Tracheal epithelial cell (primary cell): ENCODE measurements around the gene IGFBP5. TPM values are rescaled to one million over a fixed set of nuclear protein-coding genes. Genes with fewer than 3 reads are reported as not detected.

Experiments
- total RNA-seq: library from RNA; depleted of rRNA; stranded (reverse); fragments of >200 nt; gene quantifications from 2 replicates; pipeline ENCODE4 v1.2.1, GENCODE V29; 2014

IGFBP5 gene, protein sequence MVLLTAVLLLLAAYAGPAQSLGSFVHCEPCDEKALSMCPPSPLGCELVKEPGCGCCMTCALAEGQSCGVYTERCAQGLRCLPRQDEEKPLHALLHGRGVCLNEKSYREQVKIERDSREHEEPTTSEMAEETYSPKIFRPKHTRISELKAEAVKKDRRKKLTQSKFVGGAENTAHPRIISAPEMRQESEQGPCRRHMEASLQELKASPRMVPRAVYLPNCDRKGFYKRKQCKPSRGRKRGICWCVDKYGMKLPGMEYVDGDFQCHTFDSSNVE
- total RNA-seq = 0.43 and 3.4 TPM in 2 replicates

DNA sequence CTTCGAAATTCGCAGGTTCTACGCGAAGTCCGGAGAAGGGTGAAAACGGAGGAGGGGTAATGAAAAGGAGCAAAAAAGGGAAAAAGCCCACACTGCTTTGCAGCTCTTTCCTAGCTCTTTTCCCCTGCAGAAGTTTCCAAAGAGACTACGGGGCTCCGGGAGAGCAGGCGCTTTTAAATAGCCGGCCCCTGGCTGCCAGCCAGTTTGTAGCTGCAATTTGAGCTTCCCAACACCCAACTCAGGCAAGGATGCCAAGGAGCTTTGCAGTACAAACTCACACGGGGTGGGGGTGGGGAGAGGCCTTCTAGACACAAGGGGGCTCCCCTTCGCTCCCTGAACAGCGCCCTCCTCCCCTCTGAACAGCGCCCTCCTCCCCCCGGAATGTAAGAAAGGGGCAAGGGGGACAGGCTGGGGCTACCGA, at the start of gene IGFBP5:
Gene IGFBP5, minus strand, starts transcription at position 149 of the 421 bp plus-strand sequence. CDS start 774 bp downstream, outside the sequence.

DNA sequence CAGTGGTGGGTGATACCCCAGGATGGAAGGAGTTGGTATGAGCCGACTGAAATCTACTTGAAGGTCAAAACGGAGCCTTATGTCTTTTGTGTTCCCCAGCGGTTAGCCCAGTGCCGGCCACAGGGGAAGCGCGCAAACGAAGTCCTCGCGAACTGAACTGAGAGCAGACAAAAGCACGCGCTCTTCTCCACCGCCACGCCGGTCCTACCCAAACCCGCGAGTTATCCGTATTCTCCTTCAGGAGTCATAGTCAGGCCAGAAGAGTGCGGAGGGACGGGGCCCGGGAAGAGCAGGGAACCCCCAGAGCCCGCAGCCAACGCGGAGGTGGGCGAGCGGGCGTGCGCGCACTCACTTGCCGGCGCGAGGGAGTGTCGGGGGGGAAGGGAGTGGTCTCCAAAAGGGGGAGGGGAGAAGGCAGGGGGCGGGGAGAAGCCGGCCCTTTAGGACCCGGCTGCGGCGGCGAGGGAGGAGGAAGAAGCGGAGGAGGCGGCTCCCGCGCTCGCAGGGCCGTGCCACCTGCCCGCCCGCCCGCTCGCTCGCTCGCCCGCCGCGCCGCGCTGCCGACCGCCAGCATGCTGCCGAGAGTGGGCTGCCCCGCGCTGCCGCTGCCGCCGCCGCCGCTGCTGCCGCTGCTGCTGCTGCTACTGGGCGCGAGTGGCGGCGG, 62.3 kb downstream of the IGFBP5 start, which contains the start of gene IGFBP2:
Gene IGFBP2, plus strand, starts transcription at position 469 of the 664 bp plus-strand sequence. Its CDS starts 104 bp downstream, at position 573.

Other genes with a start within 250 kb of the IGFBP5 start
- 1,875 and 2,994 TPM in 2 replicates for gene RPL37A, start 196.7 kb downstream of the IGFBP5 start, total RNA-seq
- gene IGFBP2, start 62.1 kb downstream of the IGFBP5 start, total RNA-seq = 41.8 and 90.6 TPM in 2 replicates
- not detected in 2 replicates for gene TNP1, start 164.5 kb upstream of the IGFBP5 start, total RNA-seq